ENCODE data around the gene ZNF574. TPM values are rescaled to one million over a fixed set of nuclear protein-coding genes. Genes with fewer than 3 reads are reported as not detected.

Gene ZNF574
- total and polyA plus RNA-seq, 12 donors = 2.7 to 16.9 (median 11.4) TPM

DNA sequence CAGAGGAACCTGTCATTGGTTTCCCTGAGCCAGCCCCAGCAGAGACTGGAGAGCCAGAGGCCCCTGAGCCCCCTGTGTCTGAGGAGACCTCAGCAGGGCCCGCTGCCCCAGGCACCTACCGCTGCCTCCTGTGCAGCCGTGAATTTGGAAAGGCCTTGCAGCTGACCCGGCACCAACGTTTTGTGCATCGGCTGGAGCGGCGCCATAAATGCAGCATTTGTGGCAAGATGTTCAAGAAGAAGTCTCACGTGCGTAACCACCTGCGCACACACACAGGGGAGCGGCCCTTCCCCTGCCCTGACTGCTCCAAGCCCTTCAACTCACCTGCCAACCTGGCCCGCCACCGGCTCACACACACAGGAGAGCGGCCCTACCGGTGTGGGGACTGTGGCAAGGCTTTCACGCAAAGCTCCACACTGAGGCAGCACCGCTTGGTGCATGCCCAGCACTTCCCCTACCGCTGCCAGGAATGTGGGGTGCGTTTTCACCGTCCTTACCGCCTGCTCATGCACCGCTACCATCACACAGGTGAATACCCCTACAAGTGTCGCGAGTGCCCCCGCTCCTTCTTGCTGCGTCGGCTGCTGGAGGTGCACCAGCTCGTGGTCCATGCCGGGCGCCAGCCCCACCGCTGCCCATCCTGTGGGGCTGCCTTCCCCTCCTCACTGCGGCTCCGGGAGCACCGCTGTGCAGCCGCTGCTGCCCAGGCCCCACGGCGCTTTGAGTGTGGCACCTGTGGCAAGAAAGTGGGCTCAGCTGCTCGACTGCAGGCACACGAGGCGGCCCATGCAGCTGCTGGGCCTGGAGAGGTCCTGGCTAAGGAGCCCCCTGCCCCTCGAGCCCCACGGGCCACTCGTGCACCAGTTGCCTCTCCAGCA, 4.2 kb downstream of the ZNF574 start:
- intact Hi-C loops (cut with DNase I) = no loop called here

GRCh38 chr19:42080764-42081375, 4.9 kb downstream of the ZNF574 start:
- WGBS, 4 donors = 92 to 96% (median 94%) methylated on average over 8 to 28 of the region's 28 CpGs

More for the DNA sequence above, 4.2 kb downstream of the ZNF574 start:
- no peak for DNase-seq
- no peak overlapping the region for H3K4me3 ChIP-seq
- 91 to 96% (median 92%) methylated on average over 15 to 44 of the region's 44 CpGs for WGBS, 4 donors
- TF ChIP-seq CTCF (IDR thresholded peaks at IDR 0.05) = no peak
- no peak for TF ChIP-seq POLR2A (IDR thresholded peaks at IDR 0.05)
- H3K36me3 ChIP-seq (replicated peaks in 1 of 2) = peaks cover 0 to 29% of the 10 kb centered on the region in 2 donors
- H3K4me1 ChIP-seq (replicated peaks in 1 of 2) = peaks cover 11 to 21% of the 10 kb centered on the region in 2 donors
- no peaks in the 10 kb centered on the region for H3K9me3 ChIP-seq (replicated peaks in 1 of 3)
- H3K27ac ChIP-seq = no peak overlapping the region
- no peaks in the 10 kb centered on the region for H3K27me3 ChIP-seq

GRCh38 chr19:42081584-42082203, 5.7 kb downstream of the ZNF574 start:
- Histone ChIP-seq H3K9me3 (replicated peaks in 1 of 3) (no peaks in the 10 kb centered on the region), H3K27me3 (no peaks in the 10 kb centered on the region), H3K36me3 (replicated peaks in 1 of 2) (peaks cover 0 to 29% of the 10 kb centered on the region in 2 donors), H3K4me1 (replicated peaks in 1 of 2) (peaks cover 10 to 18% of the 10 kb centered on the region in 2 donors), H3K27ac (peak overlapping the region in 2 of 5 donors; percentile 2 to 22), H3K4me3 (no peak overlapping the region)
- DNase-seq = no peak
- intact Hi-C loops (cut with DNase I) = no loop called here
- no peak for TF ChIP-seq POLR2A (IDR thresholded peaks at IDR 0.05)
- peak in 5 of 6 experiments; percentile 13 to 43 (median 35) for TF ChIP-seq CTCF (IDR thresholded peaks at IDR 0.05)
- 63 to 70% (median 69%) methylated on average over 2 of the region's 2 CpGs for WGBS, 4 donors

More at GRCh38 chr19:42080764-42081375, 4.9 kb downstream of the ZNF574 start:
- Histone ChIP-seq H3K36me3 (replicated peaks in 1 of 2) (peaks cover 0 to 29% of the 10 kb centered on the region in 2 donors), H3K4me1 (replicated peaks in 1 of 2) (peaks cover 11 to 20% of the 10 kb centered on the region in 2 donors), H3K4me3 (no peak overlapping the region), H3K27ac (no peak overlapping the region), H3K27me3 (no peaks in the 10 kb centered on the region), H3K9me3 (replicated peaks in 1 of 3) (no peaks in the 10 kb centered on the region)
- DNase-seq = no peak
- intact Hi-C loops (cut with DNase I) = no loop called here
- no peak for TF ChIP-seq CTCF (IDR thresholded peaks at IDR 0.05)
- TF ChIP-seq POLR2A (IDR thresholded peaks at IDR 0.05) = no peak

- TF ChIP-seq CTCF (IDR thresholded peaks at IDR 0.05) (no peak), POLR2A (IDR thresholded peaks at IDR 0.05) (no peak)
- intact Hi-C loops (cut with DNase I) = no loop called here
- Histone ChIP-seq H3K27ac (no peak overlapping the region), H3K36me3 (replicated peaks in 1 of 2) (peaks cover 0 to 28% of the 10 kb centered on the region in 2 donors), H3K27me3 (no peaks in the 10 kb centered on the region), H3K4me3 (no peak overlapping the region), H3K9me3 (replicated peaks in 1 of 3) (no peaks in the 10 kb centered on the region), H3K4me1 (replicated peaks in 1 of 2) (peaks cover 0 to 6% of the 10 kb centered on the region in 2 donors)
- DNase-seq = no peak
- WGBS, 4 donors = 88 to 97% (median 95%) methylated on average over 5 of the region's 5 CpGs
These were observed 7.6 kb downstream of the ZNF574 start for GRCh38 chr19:42083537-42083936.

Measured in adrenal gland (tissue), 12 donors.